Stomach (tissue), 9 donors: Measurements from ENCODE around the gene ADAMTSL3. TPM values are rescaled to one million over a fixed set of nuclear protein-coding genes. Genes with fewer than 3 reads are reported as not detected.

Experiments
- DNase-seq, 2 donors: peaks; one replicate each; pipeline versions ENCODE4 v3.0.0 to v3.0.0-alpha.2; 2013 to 2019
- H3K27ac ChIP-seq, 5 donors: fragments of 200-600 bp in 4 of 5; sonication (generic) in 4 of 5; one replicate each; pipeline ENCODE4 v1.5.1; 2013 to 2019; ENCODE audit warnings: mild to moderate bottlenecking in 1 of 5, moderate library complexity in 1 of 5
- H3K27me3 ChIP-seq, 3 donors: fragments of 200-600 bp; sonication (generic); one replicate each; pipeline ENCODE4 v1.5.1; 2017 to 2019; ENCODE audit warnings: mixed run types in 1 of 3
- H3K36me3 ChIP-seq, 4 donors: fragments of 200-600 bp; sonication (generic); 1 replicate in 3 of 4; 2 replicates in 1 of 4; pipeline ENCODE4 v1.5.1; 2016 to 2019
- H3K4me1 ChIP-seq, 4 donors: fragments of 200-600 bp; sonication (generic); one replicate each; pipeline ENCODE4 v1.5.1; 2016 to 2019
- H3K4me3 ChIP-seq, 4 donors: fragments of 200-600 bp; sonication (generic) in 3 of 4; one replicate each; pipeline ENCODE4 v1.5.1; 2016 to 2019; ENCODE audit warnings: mild to moderate bottlenecking in 1 of 4
- H3K9me3 ChIP-seq, 4 donors: fragments of 200-600 bp; sonication (generic); one replicate each; pipeline ENCODE4 v1.5.1; 2016 to 2019
- CTCF ChIP-seq, 7 experiments: fragments of 450-650 bp in 4 of 7; fragments of 200-600 bp in 3 of 7; sonication (generic) in 3 of 7; IDR thresholded peaks; one replicate each; pipeline ENCODE4 v1.5.1; 2016 to 2019; ENCODE audit warnings: antibody characterized with exemption in 7 of 7, control low read depth in 2 of 7, mild to moderate bottlenecking in 1 of 7
- EP300 ChIP-seq: sonication (generic); formaldehyde crosslinking; IDR thresholded peaks from one replicate; pipeline ENCODE4 v1.6.1; 2017; ENCODE audit warnings: antibody characterized with exemption
- POLR2A ChIP-seq, 4 donors: fragments of 450-650 bp; IDR thresholded peaks; one replicate each; pipeline ENCODE4 v1.6.1; 2016; ENCODE audit warnings: antibody characterized with exemption in 4 of 4, control low read depth in 2 of 4, mild to moderate bottlenecking in 1 of 4, moderate library complexity in 1 of 4
- POLR2AphosphoS5 ChIP-seq, 3 donors: sonication (generic); formaldehyde crosslinking; IDR thresholded peaks; one replicate each; pipeline ENCODE4 v1.6.1; 2016; ENCODE audit warnings: antibody characterized with exemption in 3 of 3
- WGBS, 5 donors: extraction: QIAGEN DNeasy Blood & Tissue Kit in 3 of 5; methylation state at CpG; one replicate each; pipeline versions ENCODE4 v1.1.5 to v1.1.7; 2013 to 2018; 5-methylcytosine and 5-hydroxymethylcytosine counted together
- intact Hi-C: fragments of 100-400 bp; cut with DNase I; formaldehyde crosslinking; loops from one replicate; pipeline ENCODE4 v1.15.1; 2023; ENCODE audit warnings: low total_unique reads
- polyA plus RNA-seq, 3 donors: library from polyadenylated mRNA; stranded (reverse); fragments of 200-250 nt; gene quantifications; one replicate each; pipeline ENCODE4 v1.2.3, GENCODE V29; 2013
- total RNA-seq, 5 donors: library from RNA; depleted of rRNA; stranded (reverse); fragments of >200 nt; gene quantifications; one replicate each; pipeline versions ENCODE4 v1.1.0 to v1.2.3, GENCODE V29; 2014 to 2016
- donor health status: healthy with polysubstance abuse.
- donor health status: Bipolar disorder and iron deficiency.
- donor health status: healthy.

ADAMTSL3 gene
- total and polyA plus RNA-seq, 8 donors, result 1.1 to 54.9 (median 6.0) TPM

- no peak overlapping the region for H3K4me3 ChIP-seq
- H3K9me3 ChIP-seq, result no peaks in the 10 kb centered on the region
- intact Hi-C loops, result no loop called here
- DNase-seq, result no peak
- TF ChIP-seq POLR2AphosphoS5 (IDR thresholded peaks at IDR 0.05) (no peak), EP300 (no peak), POLR2A (IDR thresholded peaks at IDR 0.05) (no peak), CTCF (IDR thresholded peaks at IDR 0.05) (no peak)
- H3K27me3 ChIP-seq, result no peaks in the 10 kb centered on the region
- no peak overlapping the region for H3K27ac ChIP-seq
- H3K4me1 ChIP-seq, result no peaks in the 10 kb centered on the region
- peaks cover 0 to 10% (median 9%) of the 10 kb centered on the region in 4 donors for H3K36me3 ChIP-seq
Measured at GRCh38 chr15:83984601-83985000, 330.7 kb downstream of the ADAMTSL3 start.

GRCh38 chr15:83991163-83991562, 337.2 kb downstream of the ADAMTSL3 start:
- H3K36me3 ChIP-seq, result peaks cover 0 to 11% (median 0%) of the 10 kb centered on the region in 4 donors
- 80 to 93% (median 89%) methylated on average over 5 of the region's 5 CpGs for WGBS, 5 donors
- H3K27ac ChIP-seq, result no peak overlapping the region

GRCh38 chr15:83992324-83993031, 338.6 kb downstream of the ADAMTSL3 start:
- H3K9me3 ChIP-seq, result no peaks in the 10 kb centered on the region
- TF ChIP-seq EP300 (no peak), CTCF (IDR thresholded peaks at IDR 0.05) (no peak), POLR2A (IDR thresholded peaks at IDR 0.05) (no peak), POLR2AphosphoS5 (IDR thresholded peaks at IDR 0.05) (no peak)
- 75 to 93% (median 82%) methylated on average over 3 of the region's 3 CpGs for WGBS, 5 donors
- peaks cover 0 to 11% (median 0%) of the 10 kb centered on the region in 4 donors for H3K36me3 ChIP-seq
- no peak overlapping the region for H3K4me3 ChIP-seq
- no peak overlapping the region for H3K27ac ChIP-seq
- no peak for DNase-seq
- intact Hi-C loops, result no loop called here
- H3K4me1 ChIP-seq, result no peaks in the 10 kb centered on the region
- no peaks in the 10 kb centered on the region for H3K27me3 ChIP-seq

More at GRCh38 chr15:83991163-83991562, 337.2 kb downstream of the ADAMTSL3 start:
- intact Hi-C loops, result no loop called here
- Histone ChIP-seq H3K27me3 (no peaks in the 10 kb centered on the region), H3K9me3 (no peaks in the 10 kb centered on the region), H3K4me1 (no peaks in the 10 kb centered on the region), H3K4me3 (no peak overlapping the region)
- no peak for DNase-seq
- no peak for TF ChIP-seq CTCF (IDR thresholded peaks at IDR 0.05)
- no peak for TF ChIP-seq POLR2A (IDR thresholded peaks at IDR 0.05)
- TF ChIP-seq EP300, result no peak
- no peak for TF ChIP-seq POLR2AphosphoS5 (IDR thresholded peaks at IDR 0.05)

- TF ChIP-seq CTCF (IDR thresholded peaks at IDR 0.05) (no peak), EP300 (no peak), POLR2AphosphoS5 (IDR thresholded peaks at IDR 0.05) (no peak), POLR2A (IDR thresholded peaks at IDR 0.05) (no peak)
- WGBS, 5 donors, result 78 to 90% (median 86%) methylated on average over 2 of the region's 2 CpGs
Measured at GRCh38 chr15:83993591-83993990, 339.7 kb downstream of the ADAMTSL3 start.

More at GRCh38 chr15:83993591-83993990, 339.7 kb downstream of the ADAMTSL3 start:
- no peak overlapping the region for H3K4me3 ChIP-seq
- intact Hi-C loops, result no loop called here
- H3K27me3 ChIP-seq, result no peaks in the 10 kb centered on the region
- H3K9me3 ChIP-seq, result no peaks in the 10 kb centered on the region
- DNase-seq, result no peak
- H3K27ac ChIP-seq, result no peak overlapping the region
- peaks cover 0 to 11% (median 0%) of the 10 kb centered on the region in 4 donors for H3K36me3 ChIP-seq
- no peaks in the 10 kb centered on the region for H3K4me1 ChIP-seq
